GM21528 (cell line): ENCODE results near the gene STMN3.

Source experiments
- ATAC-seq: cut with Tn5 transposase; IDR thresholded peaks from one replicate; pipeline ENCODE4 v1.9.1; 2021; ENCODE audit warnings: mild to moderate bottlenecking, moderate library complexity; ENCODE audit not compliant: unreplicated experiment, low FRiP score

The STMN3 gene

DNA sequence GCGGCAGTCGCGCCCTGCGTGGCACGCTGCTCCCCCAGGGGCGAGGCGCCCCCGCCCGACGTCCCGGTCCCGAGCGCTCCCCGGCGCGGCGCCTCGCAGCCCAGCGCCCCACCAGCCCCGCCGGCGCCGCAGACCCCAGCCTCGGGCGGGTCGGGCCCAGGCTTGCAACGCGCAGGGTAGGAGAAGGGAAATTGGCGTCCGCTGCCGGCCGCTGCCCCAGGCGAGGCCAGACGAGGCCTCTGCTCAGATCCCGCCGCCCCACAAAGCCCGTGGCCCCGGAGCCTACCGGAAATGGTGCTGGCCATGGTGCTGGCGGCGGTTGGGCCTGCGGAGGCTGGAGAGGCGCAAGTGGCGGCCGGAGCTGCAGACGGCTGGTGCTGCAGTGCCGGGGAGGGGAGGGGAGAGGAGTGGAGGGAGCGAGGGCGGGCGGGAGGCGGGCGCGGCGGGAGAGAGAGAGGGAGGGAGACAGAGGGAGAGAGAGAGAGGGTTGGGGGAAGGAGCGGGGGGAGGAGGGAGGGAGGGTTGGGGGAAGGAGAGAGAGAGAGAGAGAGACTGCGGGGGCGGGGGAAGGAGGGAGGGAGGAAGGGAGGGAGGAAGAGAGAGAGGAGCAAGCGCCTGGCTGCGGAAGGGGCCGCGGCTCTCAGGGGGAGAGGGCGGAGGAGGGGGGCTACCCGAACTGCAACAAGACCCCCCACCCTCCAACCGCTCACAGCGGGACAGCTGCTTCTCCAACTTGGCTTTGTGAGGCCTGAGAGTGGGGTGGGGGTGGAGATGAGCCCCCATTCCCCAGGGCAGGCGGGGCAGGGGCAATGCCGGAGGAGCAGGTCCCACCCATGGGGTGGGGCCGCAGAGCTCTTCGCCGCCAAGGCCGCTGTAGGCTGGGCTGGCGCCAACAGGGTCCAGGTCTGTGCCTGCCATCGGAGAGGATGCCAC is at the start of gene STMN3:
STMN3 (minus strand) TSS at position 384 of the 933 bp plus-strand sequence; CDS start at position 305, 79 bp downstream.
- no peak for ATAC-seq

GRCh38 chr20:63702036-63702665 is 48.9 kb upstream of the STMN3 start:
- no peak for ATAC-seq

- no peak for ATAC-seq
Observed at GRCh38 chr20:63701329-63702035, 48.3 kb upstream of the STMN3 start.

DNA sequence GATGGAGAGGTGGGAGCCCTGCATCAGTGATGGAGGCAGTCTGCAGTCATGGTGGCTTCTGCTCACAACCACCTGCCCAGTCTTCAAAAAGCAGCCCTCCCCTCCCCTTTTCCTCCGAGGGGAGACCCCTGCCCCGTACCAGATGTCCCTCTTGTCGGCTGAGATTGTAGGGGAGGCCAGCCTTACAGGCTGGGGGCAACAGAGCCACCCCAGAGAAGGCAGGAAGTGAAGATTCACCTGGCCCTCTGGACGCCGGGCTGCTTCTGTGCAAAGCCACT is 47.8 kb upstream of the STMN3 start:
- no peak for ATAC-seq

GRCh38 chr20:63700199-63701050 is 47.2 kb upstream of the STMN3 start:
- ATAC-seq = no peak

DNA sequence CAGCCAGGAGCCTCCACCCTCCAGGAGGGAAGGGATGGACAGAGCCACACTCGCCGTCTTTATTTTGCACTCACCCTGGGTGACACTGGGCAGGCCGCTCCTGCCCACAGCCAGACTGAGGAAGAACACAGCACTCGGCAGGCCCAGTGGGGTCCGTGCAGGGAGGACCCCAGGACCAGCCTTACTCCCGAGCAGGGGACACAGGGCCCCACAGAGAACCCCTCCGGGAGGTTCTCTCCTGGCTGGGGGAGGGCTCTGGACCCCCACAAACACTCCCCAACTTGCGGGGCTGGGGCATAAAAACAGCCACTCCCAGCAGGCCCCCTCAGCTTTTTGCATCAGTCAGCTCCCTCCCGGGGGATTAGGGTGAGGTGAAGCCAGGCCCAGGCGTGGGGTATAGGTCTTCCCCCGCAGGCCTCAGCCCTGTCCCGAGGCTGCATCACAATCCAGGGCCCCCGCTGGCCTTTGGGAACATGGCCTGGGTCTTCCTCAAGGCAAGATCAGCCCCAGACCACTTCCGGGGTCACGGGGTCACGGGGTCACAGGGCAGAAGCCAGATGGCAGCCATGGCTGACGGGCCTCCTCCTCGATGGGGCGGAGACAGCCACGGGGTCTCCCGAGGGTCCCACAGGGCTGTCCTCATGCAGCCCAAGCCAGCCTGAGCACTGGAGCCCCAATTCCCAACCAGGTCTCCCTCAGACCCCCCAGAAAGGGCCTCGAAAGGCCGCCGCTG is 46.4 kb upstream of the STMN3 start:
- no peak for ATAC-seq

- no peak for ATAC-seq
Observed at GRCh38 chr20:63698739-63699465, 45.7 kb upstream of the STMN3 start.

DNA sequence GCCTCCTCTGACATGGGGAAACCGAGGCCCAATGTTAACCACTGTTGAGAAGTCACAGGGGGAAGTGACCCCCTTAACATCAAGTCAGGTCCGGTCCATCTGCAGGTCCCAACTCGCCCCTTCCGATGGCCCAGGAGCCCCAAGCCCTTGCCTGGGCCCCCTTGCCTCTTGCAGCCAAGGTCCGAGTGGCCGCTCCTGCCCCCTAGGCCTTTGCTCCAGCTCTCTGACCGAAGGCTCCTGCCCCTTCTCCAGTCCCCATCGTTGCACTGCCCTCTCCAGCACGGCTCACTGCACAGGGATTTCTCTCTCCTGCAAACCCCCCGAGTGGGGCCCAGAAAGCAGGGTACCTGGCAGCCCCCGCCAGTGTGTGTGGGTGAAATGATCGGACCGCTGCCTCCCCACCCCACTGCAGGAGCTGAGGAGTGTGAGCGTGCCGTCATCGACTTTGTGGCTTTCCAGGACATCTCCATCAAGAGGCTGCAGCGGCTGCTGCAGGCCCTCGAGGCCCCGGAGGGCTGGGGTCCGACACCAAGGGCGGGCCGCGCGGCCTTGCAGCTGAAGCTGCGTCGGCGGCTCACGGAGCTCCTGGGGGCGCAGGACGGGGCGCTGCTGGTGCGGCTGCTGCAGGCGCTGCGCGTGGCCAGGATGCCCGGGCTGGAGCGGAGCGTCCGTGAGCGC is 44.8 kb upstream of the STMN3 start:
- no peak for ATAC-seq

GRCh38 chr20:63697357-63697867 is 44.2 kb upstream of the STMN3 start:
- no peak for ATAC-seq

GRCh38 chr20:63696628-63697356 is 43.6 kb upstream of the STMN3 start, which contains the start of gene TNFRSF6B:
TSS of gene TNFRSF6B (plus strand) at chr20:63696652. CDS start at chr20:63696768, 116 bp downstream.
- no peak for ATAC-seq

GRCh38 chr20:63696306-63696627 is 43.0 kb upstream of the STMN3 start:
- ATAC-seq = no peak

DNA sequence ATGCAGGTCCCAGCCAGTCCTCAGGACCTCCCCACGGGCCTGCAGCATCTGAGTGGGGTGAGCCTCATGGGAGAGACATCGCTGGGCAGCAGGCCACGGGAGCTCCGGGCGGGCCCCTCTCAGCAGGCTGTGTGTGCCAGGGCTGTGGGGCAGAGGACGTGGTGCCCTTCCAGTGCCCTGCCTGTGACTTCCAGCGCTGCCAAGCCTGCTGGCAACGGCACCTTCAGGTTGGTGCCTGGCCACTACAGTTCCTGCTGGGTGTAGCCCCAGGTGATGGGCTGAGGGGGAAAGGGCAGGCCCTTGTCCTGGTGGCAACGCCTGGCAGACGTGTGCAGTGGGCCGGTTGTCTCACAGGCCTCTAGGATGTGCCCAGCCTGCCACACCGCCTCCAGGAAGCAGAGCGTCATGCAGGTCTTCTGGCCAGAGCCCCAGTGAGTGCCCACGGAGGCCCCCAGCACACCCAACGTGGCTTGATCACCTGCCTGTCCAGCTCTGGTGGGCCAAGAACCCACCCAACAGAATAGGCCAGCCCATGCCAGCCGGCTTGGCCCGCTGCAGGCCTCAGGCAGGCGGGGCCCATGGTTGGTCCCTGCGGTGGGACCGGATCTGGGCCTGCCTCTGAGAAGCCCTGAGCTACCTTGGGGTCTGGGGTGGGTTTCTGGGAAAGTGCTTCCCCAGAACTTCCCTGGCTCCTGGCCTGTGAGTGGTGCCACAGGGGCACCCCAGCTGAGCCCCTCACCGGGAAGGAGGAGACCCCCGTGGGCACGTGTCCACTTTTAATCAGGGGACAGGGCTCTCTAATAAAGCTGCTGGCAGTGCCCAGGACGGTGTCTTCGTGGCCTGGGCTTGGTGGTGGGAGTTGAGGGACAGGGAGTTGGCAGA is 42.4 kb upstream of the STMN3 start:
- no peak for ATAC-seq

GRCh38 chr20:63694584-63695423 is 41.6 kb upstream of the STMN3 start:
- ATAC-seq = no peak

DNA sequence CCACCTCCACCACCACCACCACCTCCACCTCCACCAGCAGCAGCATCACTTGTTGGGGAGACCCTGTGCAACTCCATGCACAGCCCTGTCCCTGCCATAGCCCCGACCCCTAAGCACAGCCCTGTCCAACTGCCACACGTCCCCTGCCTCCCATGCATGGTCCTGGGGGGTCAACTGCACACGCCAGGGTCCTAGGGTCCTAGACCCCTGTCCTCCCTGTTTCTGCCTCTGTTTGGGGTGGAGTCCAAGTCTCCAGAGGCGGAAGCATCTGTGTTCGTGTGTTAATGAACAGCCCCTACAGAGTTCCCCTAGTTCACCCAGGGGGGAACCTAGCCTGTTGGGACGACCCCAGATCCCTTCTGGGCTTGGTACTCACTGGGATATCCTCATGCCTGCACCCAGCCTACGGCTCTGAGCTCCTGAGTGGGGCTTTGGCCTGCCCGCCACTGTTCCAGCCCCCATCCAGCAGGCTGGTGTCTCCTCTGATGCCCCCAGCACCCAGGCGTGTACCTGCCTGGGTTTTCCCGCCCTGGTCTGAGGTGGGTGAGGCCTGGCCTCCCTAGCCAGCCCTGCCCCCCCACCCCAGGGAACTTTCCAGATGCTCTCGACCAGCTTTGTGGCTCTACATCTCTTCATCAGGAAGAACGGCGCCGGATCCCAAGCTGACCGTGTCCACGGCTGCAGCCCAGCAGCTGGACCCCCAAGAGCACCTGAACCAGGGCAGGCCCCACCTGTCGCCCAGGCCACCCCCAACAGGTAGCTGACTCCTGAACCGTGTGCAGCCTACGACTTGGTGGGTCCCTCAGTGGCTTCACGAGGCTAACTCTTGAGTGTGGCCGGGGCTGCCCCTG is 40.7 kb upstream of the STMN3 start:
- ATAC-seq = no peak

DNA sequence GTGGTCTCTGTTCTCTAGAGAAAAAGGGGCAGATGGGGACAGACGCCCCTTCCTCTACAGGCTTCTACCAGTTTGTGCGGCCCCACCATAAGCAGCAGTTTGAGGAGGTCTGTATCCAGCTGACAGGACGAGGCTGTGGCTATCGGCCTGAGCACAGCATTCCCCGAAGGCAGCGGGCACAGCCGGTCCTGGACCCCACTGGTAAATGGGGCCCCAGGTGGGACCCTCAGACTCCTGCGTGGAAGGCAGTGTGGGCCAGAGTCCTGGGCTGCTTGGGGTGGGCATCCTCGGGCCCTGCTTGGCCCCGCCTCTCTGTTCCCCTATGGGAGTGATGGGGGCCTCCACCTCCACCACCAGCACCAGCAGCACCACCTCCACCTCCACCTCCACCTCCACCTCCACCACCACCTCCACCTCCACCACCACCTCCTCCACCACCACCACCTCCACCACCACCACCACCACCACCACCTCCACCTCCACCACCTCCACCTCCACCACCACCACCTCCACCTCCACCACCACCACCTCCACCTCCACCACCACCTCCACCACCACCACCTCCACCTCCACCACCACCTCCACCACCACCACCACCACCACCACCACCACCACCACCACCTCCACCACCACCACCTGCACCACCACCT is 40.0 kb upstream of the STMN3 start:
- ATAC-seq = no peak
